Karpas-422 (cell line): ENCODE measurements around the gene AGBL2. TPM values are rescaled to one million over a fixed set of nuclear protein-coding genes. Genes with fewer than 3 reads are reported as not detected.

Experiments used
- DNase-seq: peaks from one replicate; pipeline ENCODE4 v3.0.0-alpha.2; 2015
- H2AFZ ChIP-seq: fragments of 200-600 bp; sonication (generic); 2 replicates; pipeline ENCODE4 v1.6.1; 2014; ENCODE audit warnings: antibody characterized with exemption, low read length, mixed read lengths
- H3K27ac ChIP-seq: fragments of 200-600 bp; sonication (generic); 2 replicates; pipeline ENCODE4 v1.5.1; 2014; ENCODE audit warnings: mild to moderate bottlenecking, low read length, moderate library complexity
- H3K27me3 ChIP-seq: fragments of 200-600 bp; sonication (generic); 2 replicates; pipeline ENCODE4 v1.6.1; 2014; ENCODE audit warnings: low read length, mixed read lengths
- H3K36me3 ChIP-seq: fragments of 200-600 bp; sonication (generic); 2 replicates; pipeline ENCODE4 v1.6.1; 2014; ENCODE audit warnings: low read length, mixed read lengths; ENCODE audit not compliant: insufficient read depth
- H3K4me1 ChIP-seq: fragments of 200-600 bp; sonication (generic); 2 replicates; pipeline ENCODE4 v1.6.1; 2014; ENCODE audit warnings: mild to moderate bottlenecking, low read length, mixed read lengths
- H3K4me2 ChIP-seq: fragments of 200-600 bp; sonication (generic); 2 replicates; pipeline ENCODE4 v1.6.1; 2014; ENCODE audit warnings: low read length, low read depth, mild to moderate bottlenecking; ENCODE audit not compliant: poor library complexity, severe bottlenecking
- H3K4me3 ChIP-seq: fragments of 200-600 bp; sonication (generic); 2 replicates; pipeline ENCODE4 v1.5.1; 2014; ENCODE audit warnings: mild to moderate bottlenecking, antibody characterized with exemption, low read length, mixed read lengths
- H3K79me2 ChIP-seq: fragments of 200-600 bp; sonication (generic); 2 replicates; pipeline ENCODE4 v1.6.1; 2014; ENCODE audit warnings: mild to moderate bottlenecking, low read length, mixed read lengths
- H3K9ac ChIP-seq: fragments of 200-600 bp; sonication (generic); 2 replicates; pipeline ENCODE4 v1.6.0; 2014; ENCODE audit warnings: low read length
- H3K9me2 ChIP-seq: fragments of 200-600 bp; sonication (generic), shearing (Covaris generic); replicated peaks from 2 replicates; pipeline ENCODE4 v1.6.0; 2014; ENCODE audit warnings: mild to moderate bottlenecking, low read length, moderate library complexity; ENCODE audit not compliant: insufficient read depth
- H3K9me3 ChIP-seq: fragments of 300-700, 200-600 bp; sonication (generic); 2 replicates; pipeline ENCODE4 v1.6.1; 2014; ENCODE audit warnings: low read length, mixed read lengths
- H4K20me1 ChIP-seq: fragments of 200-600 bp; sonication (generic); 2 replicates; pipeline ENCODE4 v1.6.1; 2014; ENCODE audit warnings: mild to moderate bottlenecking, antibody characterized with exemption, low read length, low read depth; ENCODE audit not compliant: insufficient read depth
- small RNA-seq: library from RNA; depleted of rRNA; stranded (forward); fragments of <200 nt; gene quantifications from one replicate; pipeline ENCODE3, GENCODE V24; 2014
- total RNA-seq: library from RNA; depleted of rRNA; stranded (reverse); fragments of >200 nt; shearing (Covaris generic); gene quantifications from 2 replicates; pipeline ENCODE4 v1.2.3, GENCODE V29; 2014; ENCODE audit warnings: low replicate concordance; rRNA removed

AGBL2 gene
- total RNA-seq, 1 experiment from 2014 or later, result 14.9 TPM

- DNase-seq, result no peak
- Histone ChIP-seq H3K9me2 (no peaks in the 10 kb centered on the region), H3K4me2 (no peak overlapping the region), H3K79me2 (no peaks in the 10 kb centered on the region), H3K4me1 (peaks cover 10% of the 10 kb centered on the region), H3K9ac (no peak overlapping the region), H3K9me3 (no peaks in the 10 kb centered on the region), H3K4me3 (no peak overlapping the region), H2AFZ (no peak overlapping the region), H4K20me1 (no peaks in the 10 kb centered on the region), H3K36me3 (peaks cover 16% of the 10 kb centered on the region; the same call in 1 of the 2 replicates), H3K27me3 (no peaks in the 10 kb centered on the region), H3K27ac (no peak overlapping the region)
Observed at GRCh38 chr11:47615249-47615648, 99.9 kb downstream of the AGBL2 start.

- no peaks in the 10 kb centered on the region for H3K9me3 ChIP-seq
- no peaks in the 10 kb centered on the region for H3K79me2 ChIP-seq
- H3K27ac ChIP-seq, result peak overlapping the region; percentile 53
- no peaks in the 10 kb centered on the region for H3K36me3 ChIP-seq
- DNase-seq, result peak; percentile 63
- H3K27me3 ChIP-seq, result no peaks in the 10 kb centered on the region
- H3K4me3 ChIP-seq, result no peak overlapping the region
- peak overlapping the region; percentile 16; the same call in 1 of the 2 replicates for H3K9ac ChIP-seq
- no peaks in the 10 kb centered on the region for H4K20me1 ChIP-seq
- no peak overlapping the region for H3K4me2 ChIP-seq
- no peaks in the 10 kb centered on the region for H3K9me2 ChIP-seq
- H2AFZ ChIP-seq, result no peak overlapping the region
- H3K4me1 ChIP-seq, result peaks cover 21% of the 10 kb centered on the region
Observed at GRCh38 chr11:47611348-47611794, 103.8 kb downstream of the AGBL2 start.

GRCh38 chr11:47609675-47610074, 105.5 kb downstream of the AGBL2 start:
- H3K4me1 ChIP-seq, result peaks cover 23% of the 10 kb centered on the region
- H4K20me1 ChIP-seq, result no peaks in the 10 kb centered on the region
- no peaks in the 10 kb centered on the region for H3K36me3 ChIP-seq
- no peaks in the 10 kb centered on the region for H3K9me2 ChIP-seq
- no peak overlapping the region for H3K4me2 ChIP-seq
- DNase-seq, result no peak
- no peaks in the 10 kb centered on the region for H3K27me3 ChIP-seq
- no peak overlapping the region for H3K4me3 ChIP-seq
- H3K27ac ChIP-seq, result no peak overlapping the region
- no peak overlapping the region for H2AFZ ChIP-seq
- H3K79me2 ChIP-seq, result no peaks in the 10 kb centered on the region
- H3K9ac ChIP-seq, result no peak overlapping the region
- H3K9me3 ChIP-seq, result no peaks in the 10 kb centered on the region

Small RNAs within 50 kb of the gene (small RNA-seq; reads per million reads assigned to genes)
- not detected for gene RF00019

Other genes starting within 250 kb of the AGBL2 start
- gene CELF1, start 162.2 kb downstream of the AGBL2 start, total RNA-seq, result 130 and 148 TPM in 2 replicates
- gene PTPMT1, start 149.8 kb downstream of the AGBL2 start, total RNA-seq, result 174 and 253 TPM in 2 replicates
- 8.7 and 11.0 TPM in 2 replicates for gene KBTBD4, start 136.4 kb downstream of the AGBL2 start, total RNA-seq
- 41.2 and 104 TPM in 2 replicates for gene NDUFS3, start 136.3 kb downstream of the AGBL2 start, total RNA-seq
- gene FAM180B, start 128.7 kb downstream of the AGBL2 start, total RNA-seq, result not detected in 2 replicates
- gene C1QTNF4, start 121.0 kb downstream of the AGBL2 start, total RNA-seq, result 4.9 TPM in 1 of 2 replicates, not detected in the other
- 49.5 and 72.6 TPM in 2 replicates for gene MTCH2, start 72.8 kb downstream of the AGBL2 start, total RNA-seq
- gene FNBP4, start 52.0 kb upstream of the AGBL2 start, total RNA-seq, result 61.1 and 120 TPM in 2 replicates
- 37.7 and 65.0 TPM in 2 replicates for gene NUP160, start 133.0 kb upstream of the AGBL2 start, total RNA-seq